ENCODE measurements around the gene WNT7B. TPM values are rescaled to one million over a fixed set of nuclear protein-coding genes. Genes with fewer than 3 reads are reported as not detected.

Gene WNT7B
- total RNA-seq: under 1 TPM in 2 of 4 donors, not detected in 2; 0.28 to 0.48 TPM

DNA sequence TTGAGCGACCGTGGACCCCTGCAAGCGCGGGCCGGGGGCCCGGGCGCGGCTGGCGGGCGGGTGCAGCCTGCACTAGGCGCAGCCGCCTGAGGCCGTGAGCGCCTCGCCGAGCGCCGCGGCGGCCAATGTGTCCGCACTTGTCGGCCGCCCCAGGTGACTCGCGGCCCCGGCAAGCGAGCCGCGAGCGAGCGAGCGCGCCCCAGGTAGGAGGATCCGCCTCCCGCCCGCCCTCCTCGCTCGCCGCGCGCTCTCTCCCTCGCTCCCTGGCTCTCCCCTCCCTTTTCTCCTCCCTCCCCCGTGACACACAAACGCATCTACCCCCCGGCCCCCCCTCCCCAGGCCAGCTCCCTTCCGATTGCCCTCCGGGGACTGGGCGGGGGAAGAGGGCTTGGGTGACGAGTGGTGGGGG lies at the start of gene WNT7B:
WNT7B (minus strand) TSS at position 160 of the 409 bp plus-strand sequence. CDS start 408 bp downstream, outside the sequence.
- TF ChIP-seq, protein P1, sequence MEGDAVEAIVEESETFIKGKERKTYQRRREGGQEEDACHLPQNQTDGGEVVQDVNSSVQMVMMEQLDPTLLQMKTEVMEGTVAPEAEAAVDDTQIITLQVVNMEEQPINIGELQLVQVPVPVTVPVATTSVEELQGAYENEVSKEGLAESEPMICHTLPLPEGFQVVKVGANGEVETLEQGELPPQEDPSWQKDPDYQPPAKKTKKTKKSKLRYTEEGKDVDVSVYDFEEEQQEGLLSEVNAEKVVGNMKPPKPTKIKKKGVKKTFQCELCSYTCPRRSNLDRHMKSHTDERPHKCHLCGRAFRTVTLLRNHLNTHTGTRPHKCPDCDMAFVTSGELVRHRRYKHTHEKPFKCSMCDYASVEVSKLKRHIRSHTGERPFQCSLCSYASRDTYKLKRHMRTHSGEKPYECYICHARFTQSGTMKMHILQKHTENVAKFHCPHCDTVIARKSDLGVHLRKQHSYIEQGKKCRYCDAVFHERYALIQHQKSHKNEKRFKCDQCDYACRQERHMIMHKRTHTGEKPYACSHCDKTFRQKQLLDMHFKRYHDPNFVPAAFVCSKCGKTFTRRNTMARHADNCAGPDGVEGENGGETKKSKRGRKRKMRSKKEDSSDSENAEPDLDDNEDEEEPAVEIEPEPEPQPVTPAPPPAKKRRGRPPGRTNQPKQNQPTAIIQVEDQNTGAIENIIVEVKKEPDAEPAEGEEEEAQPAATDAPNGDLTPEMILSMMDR (IDR thresholded peaks at IDR 0.05): no peak
- DNase-seq (ENCODE audit: low spot score) (no peak), ATAC-seq (ENCODE audit: low FRiP score) (no peak)

DNA sequence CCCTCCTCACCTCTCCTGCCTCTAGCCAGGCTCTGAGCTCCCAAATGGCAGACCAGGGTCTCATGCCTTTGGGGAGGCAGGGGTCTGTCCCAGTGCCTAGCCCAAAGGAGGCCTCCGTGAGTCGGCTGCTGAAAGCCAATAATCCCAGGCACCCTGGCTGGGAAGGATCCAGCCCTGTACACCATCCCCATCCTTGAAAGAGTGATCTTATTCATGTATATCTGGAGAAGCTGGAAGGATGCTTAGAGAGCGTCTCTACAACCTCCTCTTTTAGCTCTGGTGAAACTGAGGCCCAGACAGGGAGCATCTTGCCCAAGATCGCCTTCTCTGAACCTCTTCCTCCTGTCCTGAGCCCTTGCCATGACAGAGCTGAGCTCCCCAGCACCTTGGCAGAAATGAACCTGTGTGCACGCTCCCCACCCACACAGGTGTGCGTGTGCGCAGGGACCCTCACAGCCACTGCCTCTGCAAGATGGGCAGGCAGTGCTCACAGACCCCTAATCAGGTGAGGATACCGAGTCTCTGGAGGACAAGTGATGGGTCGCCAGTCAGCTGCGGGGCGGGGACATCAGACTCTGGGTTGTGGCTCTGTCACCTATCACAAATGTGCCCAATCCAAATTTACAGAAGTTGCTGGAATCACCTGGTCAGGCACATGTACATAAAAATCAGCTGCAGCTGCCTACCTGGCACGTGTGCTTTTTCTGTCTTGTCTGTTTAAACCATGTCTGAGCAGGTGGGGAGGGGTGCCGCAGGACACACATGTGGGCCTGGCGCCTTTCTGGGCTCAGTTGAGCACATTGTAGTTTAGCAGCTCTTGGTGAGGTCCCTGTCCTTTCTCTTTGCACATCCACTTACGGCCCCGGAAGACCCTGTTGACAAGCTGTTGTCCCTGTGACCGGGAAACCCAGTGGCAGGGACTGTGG lies 49.3 kb upstream of the WNT7B start:
- no peak for ATAC-seq (ENCODE audit: low FRiP score)
- TF ChIP-seq, protein P1 (IDR thresholded peaks at IDR 0.05): no peak
- peak; percentile 20 for DNase-seq (ENCODE audit: low spot score)

DNA sequence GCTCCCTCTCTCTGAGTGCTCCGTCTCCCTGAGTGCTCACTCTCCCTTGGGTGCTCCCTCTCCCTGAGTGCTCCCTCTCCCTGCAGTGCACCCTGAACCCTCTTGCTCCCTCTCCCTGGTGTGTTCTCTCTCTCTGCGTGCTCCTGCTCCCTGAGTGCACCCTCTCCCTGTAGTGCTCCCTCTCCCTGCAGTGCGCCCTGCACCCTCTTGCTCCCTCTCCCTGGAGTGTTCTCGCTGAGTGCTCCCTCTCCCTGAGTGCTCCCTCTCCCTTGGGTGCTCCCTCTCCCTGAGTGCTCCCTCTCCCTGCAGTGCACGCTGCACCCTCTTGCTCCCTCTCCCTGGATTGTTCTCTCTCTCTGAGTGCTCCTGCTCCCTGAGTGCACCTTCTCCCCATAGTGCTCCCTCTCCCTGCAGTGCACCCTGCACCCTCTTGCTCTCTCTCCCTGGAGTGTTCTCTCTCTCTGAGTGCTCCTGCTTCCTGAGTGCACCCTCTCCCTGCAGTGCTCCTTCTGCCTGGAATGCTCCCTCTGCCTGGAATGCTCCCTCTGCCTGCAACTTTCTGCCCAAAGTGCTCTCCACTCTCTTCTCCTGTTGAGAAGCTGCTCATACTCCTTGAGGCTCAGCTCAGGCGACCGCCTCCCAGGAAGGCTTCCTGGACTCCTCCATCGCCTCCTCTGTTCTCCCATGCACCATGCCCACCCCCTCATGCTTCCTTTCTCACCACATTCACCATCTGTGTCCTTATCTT lies 48.4 kb upstream of the WNT7B start:
- TF ChIP-seq, protein P1 (IDR thresholded peaks at IDR 0.05): no peak
- DNase-seq (ENCODE audit: low spot score) (no peak), ATAC-seq (ENCODE audit: low FRiP score) (no peak)

DNA sequence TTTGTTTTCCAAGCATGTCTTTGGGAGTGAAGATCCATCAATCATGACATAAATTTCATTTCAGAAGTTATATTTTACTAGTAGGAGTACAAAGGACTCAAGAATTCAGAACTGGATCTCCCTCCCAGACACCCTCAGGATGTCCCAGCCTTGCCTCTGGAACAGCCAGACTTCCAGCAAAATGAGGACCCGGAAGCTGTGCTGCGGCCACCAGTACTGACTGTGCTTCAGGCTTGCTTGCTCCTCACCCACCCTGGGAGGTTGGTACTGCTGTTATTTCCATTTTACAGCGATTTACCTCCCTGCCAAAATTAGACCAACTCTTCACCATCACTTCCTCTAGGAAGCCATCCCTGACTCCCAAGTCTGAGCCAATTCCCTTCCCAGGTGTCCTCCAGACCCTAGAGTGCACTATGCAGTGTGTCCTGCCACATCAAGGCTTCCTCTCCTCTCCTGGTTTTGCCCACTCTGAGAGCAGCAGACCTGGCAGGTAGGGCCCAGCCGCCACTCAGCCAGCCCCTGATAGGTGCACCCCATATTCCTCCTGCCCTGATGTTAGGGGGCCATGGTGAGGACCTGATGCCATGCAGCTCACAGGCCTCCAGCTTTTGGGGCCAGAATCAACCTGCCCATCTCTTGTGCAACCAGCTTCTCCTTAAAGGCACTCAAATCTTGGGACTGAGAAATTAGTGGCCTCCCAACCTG lies 47.3 kb upstream of the WNT7B start:
- TF ChIP-seq, protein P1 (IDR thresholded peaks at IDR 0.05): no peak
- no peak for DNase-seq (ENCODE audit: low spot score)
- no peak for ATAC-seq (ENCODE audit: low FRiP score)

DNA sequence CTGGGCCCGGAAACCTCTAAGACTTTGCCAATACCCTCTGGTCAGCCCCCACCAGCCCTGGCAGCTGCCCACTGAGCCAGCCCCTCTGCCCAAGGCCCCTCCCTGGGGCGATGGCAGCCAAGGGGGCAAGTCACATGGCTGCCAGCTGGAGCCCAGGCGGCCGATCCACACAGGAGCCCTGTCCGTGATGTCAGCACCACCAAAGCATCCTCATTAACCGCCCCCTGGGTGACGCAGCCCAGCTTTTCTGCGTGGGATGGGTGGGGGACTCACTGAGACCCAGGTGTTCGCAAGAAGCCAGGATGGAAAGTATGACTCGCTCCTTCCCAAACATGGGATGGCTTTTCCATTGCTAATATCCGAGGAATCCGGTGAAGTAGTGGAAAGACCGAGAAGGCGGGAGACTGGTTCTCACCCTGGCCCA lies 46.6 kb upstream of the WNT7B start:
- ATAC-seq (ENCODE audit: low FRiP score) (no peak), DNase-seq (ENCODE audit: low spot score) (no peak)
- TF ChIP-seq, protein P1 (IDR thresholded peaks at IDR 0.05): no peak

DNA sequence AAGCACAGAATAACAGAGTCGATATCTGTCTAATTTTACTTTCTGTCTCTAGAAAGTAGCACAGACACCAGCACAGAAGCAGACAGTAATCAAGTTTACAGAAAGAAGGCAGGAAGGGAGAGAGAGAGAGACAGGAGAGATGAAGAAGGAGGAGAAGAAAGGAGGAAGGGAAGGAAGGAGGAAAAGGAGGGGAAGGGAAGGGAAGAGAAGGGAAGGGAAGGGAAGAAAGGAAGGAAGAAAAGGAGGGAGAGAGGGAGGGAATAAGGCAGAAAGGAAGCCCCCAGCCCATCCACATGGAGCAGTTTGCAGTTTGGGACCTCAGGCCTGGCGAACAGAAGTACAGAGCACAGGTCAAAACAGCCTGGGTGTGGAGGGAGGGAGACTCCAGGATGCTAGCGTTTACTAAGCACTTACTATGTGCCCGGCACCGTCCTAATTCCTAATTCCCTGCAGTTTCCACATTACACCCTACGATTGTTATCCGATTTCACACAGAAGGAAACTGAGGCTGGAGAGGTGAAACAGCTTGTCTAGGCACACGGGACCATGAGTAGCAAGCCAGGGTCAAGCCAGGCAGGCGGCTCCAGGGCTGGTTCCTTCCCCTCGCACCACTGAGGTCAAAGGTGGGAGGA lies 46.0 kb upstream of the WNT7B start:
- DNase-seq (ENCODE audit: low spot score) (no peak), ATAC-seq (ENCODE audit: low FRiP score) (no peak)
- TF ChIP-seq, protein P1 (IDR thresholded peaks at IDR 0.05): no peak

Data from omental fat pad (tissue), 4 donors.